Smooth muscle cell (in vitro differentiated cells): ENCODE data around the gene NR2F1-AS1. TPM values are rescaled to one million over a fixed set of nuclear protein-coding genes. Genes with fewer than 3 reads are reported as not detected.
"Not testable (repeated sequence)": the region's sequence is repeated elsewhere in the genome, so short reads cannot be mapped to it uniquely, and the experiment has no call there.

Experiments
- DNase-seq: peaks from one replicate; lab custom pipeline; 2025; ENCODE audit not compliant: unreplicated experiment; lab: John Stamatoyannopoulos, UW
- H2AFZ ChIP-seq: fragments of 200-600 bp; sonication (generic); 2 replicates; pipeline ENCODE4 v1.6.0; 2016; ENCODE audit warnings: antibody characterized with exemption, low read depth, mild to moderate bottlenecking
- H3F3A ChIP-seq: fragments of 200-600 bp; sonication (generic); 2 replicates; pipeline ENCODE4 v1.6.0; 2017; ENCODE audit warnings: antibody characterized with exemption, low read depth
- H3K27ac ChIP-seq: fragments of 200-600 bp; sonication (generic); 2 replicates; pipeline ENCODE4 v1.5.1; 2016; ENCODE audit warnings: low read depth, mild to moderate bottlenecking
- H3K27me3 ChIP-seq: fragments of 200-600 bp; sonication (generic); 2 replicates; pipeline ENCODE4 v1.6.1; 2016; ENCODE audit warnings: low read depth, mild to moderate bottlenecking
- H3K36me3 ChIP-seq: fragments of 200-600 bp; sonication (generic); 2 replicates; pipeline ENCODE4 v1.5.1; 2016; ENCODE audit warnings: low read depth
- H3K4me1 ChIP-seq: fragments of 200-600 bp; sonication (generic); 2 replicates; pipeline ENCODE4 v1.5.1; 2016; ENCODE audit warnings: low read depth
- H3K4me2 ChIP-seq: fragments of 200-600 bp; sonication (generic); 2 replicates; pipeline ENCODE4 v1.6.0; 2016; ENCODE audit warnings: mild to moderate bottlenecking
- H3K4me3 ChIP-seq: fragments of 200-600 bp; sonication (generic); 2 replicates; pipeline ENCODE4 v1.5.1; 2016; ENCODE audit warnings: mild to moderate bottlenecking
- H3K79me2 ChIP-seq: fragments of 200-600 bp; sonication (generic); 2 replicates; pipeline ENCODE4 v1.6.0; 2016; ENCODE audit warnings: low read depth, mild to moderate bottlenecking
- H3K9ac ChIP-seq: fragments of 200-600 bp; sonication (generic); 2 replicates; pipeline ENCODE4 v1.6.0; 2016; ENCODE audit warnings: low read depth
- H3K9me3 ChIP-seq: fragments of 200-600 bp; sonication (generic); replicated peaks from 2 replicates; pipeline ENCODE4 v1.5.1; 2016; ENCODE audit warnings: low read depth
- H4K20me1 ChIP-seq: fragments of 200-600 bp; sonication (generic); 2 replicates; pipeline ENCODE4 v1.6.0; 2016; ENCODE audit warnings: low read depth
- CTCF ChIP-seq: fragments of 200-600 bp; sonication (generic); IDR thresholded peaks from 2 replicates; pipeline ENCODE4 v1.5.1; 2017; ENCODE audit warnings: borderline replicate concordance, mild to moderate bottlenecking, antibody characterized with exemption; ENCODE audit not compliant: insufficient read depth, poor library complexity, severe bottlenecking
- WGBS: methylation state at CpG from one replicate; pipeline ENCODE4 v1.1.7; 2016; ENCODE audit warnings: low lambda C conversion rate; 5-methylcytosine and 5-hydroxymethylcytosine counted together
- polyA plus RNA-seq: library from polyadenylated mRNA; unstranded; fragments of >200 nt; fragmentation: Nextera tagmentation; extraction: Ambion mirVana; gene quantifications from 2 replicates; pipeline ENCODE4 v1.2.1, GENCODE V29; 2016
- total RNA-seq: library from RNA; depleted of rRNA; stranded (reverse); fragments of >200 nt; gene quantifications from 2 replicates; pipeline ENCODE4 v1.2.3, GENCODE V29; 2014

NR2F1-AS1 gene
- total and polyA plus RNA-seq, 2 experiments from 2014 or later = 18.7 to 26.1 TPM

- H3K27ac ChIP-seq = no peak overlapping the region
- H2AFZ ChIP-seq = no peak overlapping the region
- no peak for DNase-seq
- WGBS = 68% methylated on average over 2 of the region's 2 CpGs
- H4K20me1 ChIP-seq = no peaks in the 10 kb centered on the region
- no peak overlapping the region for H3K4me2 ChIP-seq
- H3K27me3 ChIP-seq = no peaks in the 10 kb centered on the region
- no peaks in the 10 kb centered on the region for H3K9me3 ChIP-seq
- H3K79me2 ChIP-seq = no peaks in the 10 kb centered on the region
- peaks cover 10% of the 10 kb centered on the region for H3K36me3 ChIP-seq
- no peaks in the 10 kb centered on the region for H3K4me1 ChIP-seq
- TF ChIP-seq CTCF = no peak
- H3F3A ChIP-seq = no peaks in the 10 kb centered on the region
- no peak overlapping the region for H3K4me3 ChIP-seq
- no peak overlapping the region for H3K9ac ChIP-seq
These were observed 104.7 kb downstream of the NR2F1-AS1 start for GRCh38 chr5:93476251-93476742.

GRCh38 chr5:93462916-93463315 lies 118.1 kb downstream of the NR2F1-AS1 start:
- Histone ChIP-seq H3K4me3 (no peak overlapping the region), H3K9me3 (peaks cover 5% of the 10 kb centered on the region), H3K79me2 (no peaks in the 10 kb centered on the region), H3K27me3 (no peaks in the 10 kb centered on the region), H3K9ac (no peak overlapping the region), H3K36me3 (no peaks in the 10 kb centered on the region), H2AFZ (no peak overlapping the region), H3K27ac (no peak overlapping the region), H3K4me2 (no peak overlapping the region), H4K20me1 (no peaks in the 10 kb centered on the region), H3F3A (no peaks in the 10 kb centered on the region), H3K4me1 (no peaks in the 10 kb centered on the region)
- WGBS = 100% methylated on average over 1 of the region's 1 CpG
- TF ChIP-seq CTCF = no peak
- DNase-seq = no peak

- Histone ChIP-seq H3K36me3 (no peaks in the 10 kb centered on the region), H3K9ac (no peak overlapping the region), H3K79me2 (no peaks in the 10 kb centered on the region), H2AFZ (no peak overlapping the region), H3F3A (no peaks in the 10 kb centered on the region), H3K4me3 (no peak overlapping the region), H3K27ac (no peak overlapping the region), H4K20me1 (no peaks in the 10 kb centered on the region), H3K9me3 (peaks cover 5% of the 10 kb centered on the region), H3K4me1 (no peaks in the 10 kb centered on the region), H3K4me2 (no peak overlapping the region), H3K27me3 (no peaks in the 10 kb centered on the region)
- DNase-seq = no peak
- 93% methylated on average over 1 of the region's 1 CpG for WGBS
- TF ChIP-seq CTCF = no peak
These were observed 119.3 kb downstream of the NR2F1-AS1 start for GRCh38 chr5:93461756-93462155.

GRCh38 chr5:93460286-93460685 lies 120.7 kb downstream of the NR2F1-AS1 start:
- H3K79me2 ChIP-seq = no peaks in the 10 kb centered on the region
- no peaks in the 10 kb centered on the region for H4K20me1 ChIP-seq
- H3K4me1 ChIP-seq = no peaks in the 10 kb centered on the region
- TF ChIP-seq CTCF = no peak
- no peak overlapping the region for H3K4me2 ChIP-seq
- H2AFZ ChIP-seq = no peak overlapping the region
- no peaks in the 10 kb centered on the region for H3K36me3 ChIP-seq
- H3K27me3 ChIP-seq = no peaks in the 10 kb centered on the region
- WGBS = 95% methylated on average over 2 of the region's 2 CpGs
- H3F3A ChIP-seq = no peaks in the 10 kb centered on the region
- no peak overlapping the region for H3K4me3 ChIP-seq
- H3K9ac ChIP-seq = no peak overlapping the region
- H3K27ac ChIP-seq = no peak overlapping the region
- H3K9me3 ChIP-seq = peaks cover 5% of the 10 kb centered on the region
- DNase-seq = no peak

GRCh38 chr5:93456796-93457195 lies 124.2 kb downstream of the NR2F1-AS1 start:
- WGBS = 18% methylated on average over 8 of the region's 8 CpGs
- H3F3A ChIP-seq, H3K79me2 ChIP-seq: not testable (repeated sequence)

More at GRCh38 chr5:93456796-93457195, 124.2 kb downstream of the NR2F1-AS1 start:
- H3K27me3 ChIP-seq, H3K4me2 ChIP-seq, H4K20me1 ChIP-seq, H3K9me3 ChIP-seq, DNase-seq, H3K27ac ChIP-seq, H3K4me1 ChIP-seq, H2AFZ ChIP-seq, H3K9ac ChIP-seq, H3K36me3 ChIP-seq, H3K4me3 ChIP-seq: not testable (repeated sequence)
